ENCODE measurements around the gene ARHGEF26. TPM values are rescaled to one million over a fixed set of nuclear protein-coding genes. Genes with fewer than 3 reads are reported as not detected.
A peak's percentile ranks its signal among the peaks of the same experiment; 100 is the strongest.

ARHGEF26 gene
- total RNA-seq, 1 donor from 2014 or later = 0.53 TPM

DNA sequence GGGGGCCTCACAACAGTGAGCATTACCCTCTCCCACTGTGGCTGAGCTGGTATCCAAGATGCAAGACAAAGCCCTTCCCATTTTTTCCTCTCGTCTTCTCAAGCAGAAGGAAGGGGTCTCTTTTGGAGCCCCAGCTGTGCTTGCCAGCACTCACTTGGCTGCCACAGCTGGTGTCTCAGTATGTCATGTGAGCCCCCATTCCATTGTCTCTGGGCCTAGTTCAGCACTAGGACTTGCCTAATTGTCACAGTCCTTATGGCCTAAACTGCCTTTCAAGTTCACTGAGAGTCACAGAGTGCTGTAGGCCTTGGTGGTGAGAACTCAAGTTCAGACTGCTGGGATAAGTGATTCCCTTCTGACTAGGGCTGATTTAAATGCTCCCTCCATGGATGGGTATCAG is 89.8 kb downstream of the ARHGEF26 start:
- TF ChIP-seq, protein P1, sequence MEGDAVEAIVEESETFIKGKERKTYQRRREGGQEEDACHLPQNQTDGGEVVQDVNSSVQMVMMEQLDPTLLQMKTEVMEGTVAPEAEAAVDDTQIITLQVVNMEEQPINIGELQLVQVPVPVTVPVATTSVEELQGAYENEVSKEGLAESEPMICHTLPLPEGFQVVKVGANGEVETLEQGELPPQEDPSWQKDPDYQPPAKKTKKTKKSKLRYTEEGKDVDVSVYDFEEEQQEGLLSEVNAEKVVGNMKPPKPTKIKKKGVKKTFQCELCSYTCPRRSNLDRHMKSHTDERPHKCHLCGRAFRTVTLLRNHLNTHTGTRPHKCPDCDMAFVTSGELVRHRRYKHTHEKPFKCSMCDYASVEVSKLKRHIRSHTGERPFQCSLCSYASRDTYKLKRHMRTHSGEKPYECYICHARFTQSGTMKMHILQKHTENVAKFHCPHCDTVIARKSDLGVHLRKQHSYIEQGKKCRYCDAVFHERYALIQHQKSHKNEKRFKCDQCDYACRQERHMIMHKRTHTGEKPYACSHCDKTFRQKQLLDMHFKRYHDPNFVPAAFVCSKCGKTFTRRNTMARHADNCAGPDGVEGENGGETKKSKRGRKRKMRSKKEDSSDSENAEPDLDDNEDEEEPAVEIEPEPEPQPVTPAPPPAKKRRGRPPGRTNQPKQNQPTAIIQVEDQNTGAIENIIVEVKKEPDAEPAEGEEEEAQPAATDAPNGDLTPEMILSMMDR (IDR thresholded peaks at IDR 0.05; ENCODE audit: insufficient read depth, low read length, severe bottlenecking) = no peak
- no peak overlapping the region for H3K4me3 ChIP-seq (ENCODE audit: low read depth, low read length)
- DNase-seq (ENCODE audit: low read depth) (no peak), FAIRE-seq (no peak)
- H3K27me3 ChIP-seq (ENCODE audit: control insufficient read depth, insufficient read depth, low read length) = no peaks in the 10 kb centered on the region
- no peaks in the 10 kb centered on the region for H3K36me3 ChIP-seq (ENCODE audit: control insufficient read depth, insufficient read depth, low read length)

DNA sequence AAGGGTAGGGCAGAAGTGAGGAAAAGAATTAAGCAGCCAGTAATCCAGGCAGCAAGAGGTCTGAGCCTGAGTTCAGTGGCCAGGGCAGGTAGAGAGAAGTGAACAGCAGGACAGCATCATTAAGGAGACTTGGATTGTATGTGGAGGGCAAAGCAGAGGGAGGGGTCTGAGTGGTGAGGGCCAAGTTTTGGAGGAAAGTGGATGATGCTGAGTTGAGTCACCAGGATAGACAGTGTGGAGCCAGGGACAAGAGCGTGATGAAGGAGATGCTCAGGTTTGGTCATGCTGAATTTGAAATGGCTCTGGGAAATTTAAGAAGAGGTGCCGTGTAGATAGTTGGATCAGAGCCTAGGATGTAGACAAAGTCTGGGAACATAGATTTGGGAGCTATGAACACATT is 93.1 kb downstream of the ARHGEF26 start:
- Histone ChIP-seq H3K27me3 (ENCODE audit: control insufficient read depth, insufficient read depth, low read length) (no peaks in the 10 kb centered on the region), H3K4me3 (ENCODE audit: low read depth, low read length) (no peak overlapping the region), H3K36me3 (ENCODE audit: control insufficient read depth, insufficient read depth, low read length) (no peaks in the 10 kb centered on the region)
- DNase-seq (ENCODE audit: low read depth) = peak; percentile 29
- TF ChIP-seq, protein P1 (IDR thresholded peaks at IDR 0.05; ENCODE audit: insufficient read depth, low read length, severe bottlenecking) = no peak
- FAIRE-seq = no peak

DNA sequence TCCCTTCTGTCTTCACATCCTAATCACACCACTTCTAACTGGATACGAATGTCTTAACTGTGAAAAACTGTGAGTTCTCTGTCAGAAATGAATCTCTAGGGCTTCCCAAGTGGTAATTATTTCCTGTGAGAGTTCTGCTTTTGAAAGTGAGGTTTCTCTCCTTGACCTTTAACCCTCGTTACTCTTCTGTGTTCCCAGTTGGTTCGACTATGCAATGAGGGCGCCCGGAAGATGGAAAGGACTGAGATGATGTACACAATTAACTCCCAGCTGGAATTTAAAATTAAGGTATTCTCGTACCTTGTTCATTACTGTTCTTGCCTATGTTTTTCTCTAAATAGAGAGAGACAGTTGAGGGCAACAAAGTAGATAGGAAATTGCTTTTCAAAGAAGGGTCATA is 96.5 kb downstream of the ARHGEF26 start:
- no peaks in the 10 kb centered on the region for H3K27me3 ChIP-seq (ENCODE audit: control insufficient read depth, insufficient read depth, low read length)
- TF ChIP-seq, protein P1 (IDR thresholded peaks at IDR 0.05; ENCODE audit: insufficient read depth, low read length, severe bottlenecking) = no peak
- H3K4me3 ChIP-seq (ENCODE audit: low read depth, low read length) = no peak overlapping the region
- no peaks in the 10 kb centered on the region for H3K36me3 ChIP-seq (ENCODE audit: control insufficient read depth, insufficient read depth, low read length)
- DNase-seq (ENCODE audit: low read depth) (no peak), FAIRE-seq (no peak)

DNA sequence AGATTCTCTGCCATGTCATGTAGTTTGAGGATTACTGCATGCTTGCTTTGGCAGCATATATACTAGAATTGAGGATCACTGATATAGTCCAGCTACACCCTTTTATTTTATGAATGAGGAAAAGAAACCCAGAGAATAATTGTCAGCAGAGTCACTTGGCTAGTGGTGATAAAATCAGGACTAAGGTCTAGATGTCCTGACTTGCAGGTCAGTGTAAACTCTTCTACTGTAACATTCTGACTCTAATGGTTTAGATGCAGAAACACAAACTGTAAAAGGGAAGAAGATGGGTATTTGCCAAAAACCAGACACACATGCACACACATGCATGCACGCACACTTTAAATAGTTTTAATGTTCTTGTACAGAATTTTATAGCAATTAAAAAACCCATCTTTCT is 97.5 kb downstream of the ARHGEF26 start:
- H3K27me3 ChIP-seq (ENCODE audit: control insufficient read depth, insufficient read depth, low read length) = no peaks in the 10 kb centered on the region
- TF ChIP-seq, protein P1 (IDR thresholded peaks at IDR 0.05; ENCODE audit: insufficient read depth, low read length, severe bottlenecking) = no peak
- FAIRE-seq = no peak

DNA sequence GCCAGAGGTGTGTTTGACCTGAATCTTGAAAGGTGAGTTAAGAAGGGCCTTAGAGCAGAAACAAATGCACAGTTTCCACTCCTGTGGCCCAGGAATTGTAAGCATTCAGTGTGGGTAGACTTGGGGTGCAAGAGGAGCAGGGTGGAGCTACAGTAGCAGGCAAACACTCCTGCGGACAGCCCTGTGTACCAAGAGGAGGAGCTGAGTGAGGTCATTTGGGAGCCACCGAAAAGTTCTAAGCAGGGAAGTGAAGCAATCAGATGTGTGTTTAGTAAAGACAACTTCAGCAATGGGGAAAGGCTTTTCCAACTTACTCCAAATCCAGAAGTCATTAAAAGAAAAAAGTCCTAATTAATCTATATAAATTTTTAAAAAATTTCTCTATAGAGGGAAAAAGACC is 99.3 kb downstream of the ARHGEF26 start:
- DNase-seq (ENCODE audit: low read depth) (no peak), FAIRE-seq (no peak)
- H3K27me3 ChIP-seq (ENCODE audit: control insufficient read depth, insufficient read depth, low read length) = no peaks in the 10 kb centered on the region
- TF ChIP-seq, protein P1 (IDR thresholded peaks at IDR 0.05; ENCODE audit: insufficient read depth, low read length, severe bottlenecking) = no peak
- H3K36me3 ChIP-seq (ENCODE audit: control insufficient read depth, insufficient read depth, low read length) = no peaks in the 10 kb centered on the region
- H3K4me3 ChIP-seq (ENCODE audit: low read depth, low read length) = no peak overlapping the region

More for the DNA sequence above, 97.5 kb downstream of the ARHGEF26 start:
- H3K4me3 ChIP-seq (ENCODE audit: low read depth, low read length) = no peak overlapping the region
- no peaks in the 10 kb centered on the region for H3K36me3 ChIP-seq (ENCODE audit: control insufficient read depth, insufficient read depth, low read length)
- no peak for DNase-seq (ENCODE audit: low read depth)

DNA sequence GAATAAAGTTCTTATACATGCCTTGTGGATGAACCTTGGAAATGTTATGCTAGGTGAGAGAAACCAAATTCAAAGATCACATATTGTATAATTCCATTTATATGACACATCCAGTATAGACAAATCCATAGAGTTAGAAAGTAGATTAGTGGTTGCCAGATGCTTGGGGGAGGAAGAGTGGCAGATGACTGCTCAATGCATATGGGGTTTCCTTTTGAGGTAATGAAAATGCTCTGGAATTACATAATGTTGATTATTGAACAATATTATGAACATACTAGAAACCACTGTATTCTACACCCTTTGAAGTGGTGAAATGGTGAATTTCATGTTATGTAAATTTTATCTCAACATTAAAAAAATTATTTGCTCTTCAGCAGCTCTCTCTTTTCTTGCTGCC is 102.3 kb downstream of the ARHGEF26 start:
- DNase-seq (ENCODE audit: low read depth) (no peak), FAIRE-seq (no peak)
- H3K27me3 ChIP-seq (ENCODE audit: control insufficient read depth, insufficient read depth, low read length) = no peaks in the 10 kb centered on the region
- H3K4me3 ChIP-seq (ENCODE audit: low read depth, low read length) = no peak overlapping the region
- no peaks in the 10 kb centered on the region for H3K36me3 ChIP-seq (ENCODE audit: control insufficient read depth, insufficient read depth, low read length)
- TF ChIP-seq, protein P1 (IDR thresholded peaks at IDR 0.05; ENCODE audit: insufficient read depth, low read length, severe bottlenecking) = no peak

Data from bronchial epithelial cell (primary cell).